HG02884 (cell line): ENCODE data around the gene MTA3.
"Not testable (repeated sequence)": the region's sequence is repeated elsewhere in the genome, so short reads cannot be mapped to it uniquely, and the experiment has no call there.

Experiments used
- ATAC-seq: cut with Tn5 transposase; IDR thresholded peaks from one replicate; pipeline ENCODE4 v1.9.1; 2021; ENCODE audit warnings: mild to moderate bottlenecking, moderate library complexity; ENCODE audit not compliant: unreplicated experiment

Gene MTA3

DNA sequence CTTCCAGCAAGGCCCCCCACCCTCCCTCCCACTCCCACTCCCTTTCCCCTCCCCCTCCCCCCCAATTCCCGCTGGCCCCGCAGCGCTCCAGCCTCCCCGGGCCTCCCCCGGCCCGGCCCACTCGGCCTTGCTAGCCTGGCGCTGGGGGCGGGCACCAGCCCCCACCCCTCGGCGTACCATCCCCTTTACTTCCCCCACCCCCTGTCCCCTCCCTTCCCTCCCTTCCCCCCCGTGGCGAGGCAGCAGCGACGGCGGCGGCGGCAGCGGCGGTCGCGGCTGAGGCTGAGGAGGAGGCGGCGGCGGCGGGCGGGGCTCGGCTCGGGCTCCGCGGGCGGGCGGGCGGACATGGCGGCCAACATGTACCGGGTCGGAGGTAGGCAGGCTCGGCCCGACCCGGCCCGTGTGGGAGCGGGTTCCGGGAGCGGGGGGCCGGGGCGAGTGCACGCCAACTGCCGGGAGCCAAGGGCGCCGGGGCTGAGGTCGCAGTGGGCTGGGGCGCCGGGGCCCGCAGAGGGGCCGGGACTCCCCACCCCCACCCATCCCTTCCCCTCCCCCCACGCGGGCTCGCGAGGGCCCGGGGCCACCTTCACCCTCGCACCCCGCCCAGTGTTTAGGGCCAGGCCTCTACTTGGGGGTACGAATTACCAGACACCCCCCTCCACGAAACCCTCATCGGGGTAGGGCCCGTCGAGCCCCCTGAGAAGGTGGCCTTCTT, at the start of gene MTA3:
TSS of gene MTA3 (plus strand) at position 232 of the 715 bp plus-strand sequence. CDS start at position 346, 114 bp downstream.
- no peak for ATAC-seq

DNA sequence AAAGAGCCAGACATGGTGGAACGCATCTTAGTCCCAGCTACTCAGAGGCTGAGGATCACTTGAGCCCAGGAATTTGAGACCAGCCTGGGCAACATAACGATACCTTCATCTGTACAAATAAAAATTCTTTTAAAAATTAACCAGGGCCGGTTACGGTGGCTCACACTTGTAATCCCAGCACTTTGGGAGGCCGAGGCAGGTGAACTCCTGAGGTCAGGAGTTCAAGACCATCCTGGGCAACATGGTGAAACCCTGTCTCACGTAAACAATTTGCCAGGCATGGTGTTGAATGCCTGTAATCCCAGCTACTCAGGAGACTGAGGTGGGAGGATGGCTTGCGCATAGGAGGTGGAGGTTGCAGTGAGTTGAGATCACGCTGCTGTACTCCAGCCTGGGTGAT, 48.8 kb upstream of the MTA3 start:
- no peak for ATAC-seq

DNA sequence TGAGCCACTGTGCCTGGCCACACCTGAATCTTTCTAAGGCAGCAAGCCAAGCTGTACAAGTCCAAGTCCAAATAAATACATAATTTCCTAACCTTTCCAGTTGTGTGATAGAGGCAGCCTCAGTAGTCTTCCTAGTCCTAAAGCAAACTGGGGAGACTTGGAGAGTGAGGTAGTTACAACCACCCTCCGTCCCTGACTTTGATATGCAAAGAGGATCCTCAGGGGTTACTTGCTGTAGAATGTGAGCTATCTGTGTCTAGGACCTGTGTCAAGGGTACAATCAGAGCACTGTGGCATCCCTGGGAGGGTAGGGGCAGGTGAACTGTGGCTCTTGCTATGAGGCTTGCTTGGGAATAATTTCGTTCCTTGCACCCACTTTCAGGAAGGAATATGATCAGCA, 46.4 kb upstream of the MTA3 start:
- no peak for ATAC-seq

DNA sequence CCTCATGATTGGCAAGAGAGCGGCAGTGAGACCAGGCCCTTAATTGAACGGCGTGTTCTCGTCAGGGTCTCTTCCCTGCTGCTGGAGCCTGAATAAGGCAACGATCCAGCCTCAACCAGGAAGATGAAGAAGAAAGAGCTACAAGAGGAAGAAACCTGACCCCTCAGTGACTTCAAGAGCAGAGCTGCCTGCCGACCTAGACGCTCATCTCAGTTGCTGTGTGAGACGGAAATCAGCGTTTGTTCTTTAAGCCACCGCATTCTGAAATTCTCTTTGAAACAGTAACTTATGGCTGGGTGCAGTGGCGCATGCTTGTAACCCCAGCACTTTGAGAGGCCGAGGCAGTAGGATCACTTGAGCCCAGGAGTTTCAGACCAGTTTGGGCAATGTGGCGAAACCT, 45.1 kb upstream of the MTA3 start:
- ATAC-seq: no peak

DNA sequence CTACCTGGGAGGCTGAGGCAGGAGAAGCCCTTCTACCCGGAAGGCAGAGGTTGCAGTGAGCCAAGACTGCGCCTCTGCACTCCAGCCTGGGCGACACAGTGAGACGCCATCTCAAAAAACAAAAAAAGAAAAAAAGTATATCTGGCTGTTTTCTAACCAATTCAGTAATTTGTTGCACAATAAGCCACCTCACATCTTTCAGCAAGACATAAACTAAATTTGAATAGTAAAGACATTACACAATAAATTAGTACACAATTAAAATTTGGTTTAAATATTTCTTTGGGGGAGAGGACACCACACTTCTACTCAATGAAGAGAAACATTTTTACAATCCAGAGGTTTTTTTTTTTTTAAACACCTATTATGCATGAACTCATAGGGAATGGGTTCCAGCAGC, 36.0 kb upstream of the MTA3 start:
- ATAC-seq: no peak

DNA sequence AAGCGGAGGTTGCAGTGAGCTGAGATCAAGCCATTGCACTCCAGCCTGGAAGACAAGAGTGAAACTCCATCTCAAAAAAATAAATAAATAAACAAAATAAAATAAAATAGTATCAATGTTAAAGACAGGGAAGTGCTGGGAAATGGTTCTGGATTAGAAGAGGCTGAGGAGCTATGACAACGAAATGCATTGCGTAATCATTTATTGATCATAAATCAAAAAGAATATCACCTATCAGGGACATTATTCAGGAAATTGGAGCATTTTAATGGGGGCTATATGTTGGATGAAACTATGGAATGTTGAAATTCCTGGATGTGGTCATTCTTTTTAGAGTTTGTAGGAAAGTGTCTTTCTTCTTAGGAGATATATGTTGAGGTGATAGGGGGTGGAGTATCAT, 30.9 kb upstream of the MTA3 start:
- no peak for ATAC-seq

DNA sequence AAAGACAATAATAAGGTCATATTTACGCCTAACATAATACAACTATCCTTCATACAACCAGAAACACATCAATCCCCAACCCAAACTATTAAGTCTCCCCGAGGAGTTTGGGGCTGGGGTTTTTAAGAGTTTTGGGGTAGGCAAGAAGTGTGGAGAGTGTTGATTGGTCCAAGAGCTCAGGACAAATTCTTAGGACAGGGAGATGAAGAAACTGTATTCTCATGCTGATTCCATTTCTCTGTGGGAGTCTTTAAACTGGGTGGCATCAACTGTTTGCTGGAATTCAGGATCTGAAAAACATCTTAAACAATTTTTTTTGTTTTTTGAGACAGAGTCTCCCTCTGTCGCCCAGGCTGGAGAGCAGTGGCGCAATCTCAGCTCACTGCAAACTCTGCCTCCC, 25.6 kb upstream of the MTA3 start:
- no peak for ATAC-seq

DNA sequence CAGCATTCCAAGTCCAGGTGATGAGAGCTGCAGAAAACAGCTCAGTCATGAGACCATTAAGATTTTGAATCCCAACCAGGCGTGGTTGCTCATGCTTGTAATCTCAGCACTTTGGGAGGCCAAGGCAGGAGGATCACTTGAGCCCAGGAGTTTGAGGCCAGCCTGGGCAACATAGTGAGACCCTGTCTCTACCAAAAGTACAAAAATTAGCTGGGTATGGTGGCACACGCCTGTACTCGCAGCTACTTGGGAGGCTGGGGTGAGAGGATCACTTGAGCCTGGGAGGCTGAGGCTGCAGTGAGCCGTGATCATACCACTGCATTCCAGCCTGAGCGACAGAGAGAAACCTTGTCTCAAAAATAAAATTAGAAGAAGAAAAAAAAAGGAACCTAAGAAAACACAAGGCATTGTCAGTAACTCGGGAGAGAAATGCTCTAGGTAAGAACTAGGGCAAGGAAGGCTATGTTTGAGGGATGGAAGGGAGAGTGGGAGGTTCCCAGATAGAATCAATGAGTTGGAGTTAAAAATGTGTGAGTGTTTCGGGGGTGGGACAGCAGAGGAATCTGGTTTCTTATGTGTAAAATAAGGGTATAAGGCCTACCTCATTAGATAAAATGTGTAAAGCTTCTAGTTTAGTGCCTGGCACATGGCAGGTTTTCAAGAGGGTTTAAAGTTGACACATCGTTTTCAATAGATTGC, 23.3 kb upstream of the MTA3 start:
- ATAC-seq: no peak

DNA sequence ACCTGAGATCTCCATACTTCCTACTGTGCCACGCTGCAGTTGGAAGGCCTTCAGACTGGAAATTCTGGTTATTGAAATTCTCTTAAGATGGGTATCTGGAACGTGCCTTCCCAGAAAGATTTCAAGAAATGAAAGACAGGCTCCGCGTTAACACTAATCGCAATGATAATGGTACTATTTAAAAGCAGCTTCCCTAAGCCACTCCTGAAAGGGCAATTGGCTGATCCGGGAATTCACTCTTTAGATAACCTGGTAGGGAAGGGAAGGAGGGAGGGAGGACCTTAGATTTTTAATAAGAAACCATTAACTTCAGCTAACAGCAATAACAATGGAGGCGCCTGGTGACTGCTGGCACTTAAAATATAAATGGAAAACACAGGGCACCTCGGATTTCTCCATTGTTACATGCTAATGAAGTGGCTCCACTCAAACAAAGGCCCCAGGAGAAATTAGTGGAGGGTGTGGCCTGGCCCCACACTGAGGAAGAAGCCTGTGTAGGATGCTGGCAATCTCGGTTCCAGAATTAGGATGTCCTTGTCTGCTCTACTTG, 22.5 kb upstream of the MTA3 start:
- ATAC-seq: no peak

DNA sequence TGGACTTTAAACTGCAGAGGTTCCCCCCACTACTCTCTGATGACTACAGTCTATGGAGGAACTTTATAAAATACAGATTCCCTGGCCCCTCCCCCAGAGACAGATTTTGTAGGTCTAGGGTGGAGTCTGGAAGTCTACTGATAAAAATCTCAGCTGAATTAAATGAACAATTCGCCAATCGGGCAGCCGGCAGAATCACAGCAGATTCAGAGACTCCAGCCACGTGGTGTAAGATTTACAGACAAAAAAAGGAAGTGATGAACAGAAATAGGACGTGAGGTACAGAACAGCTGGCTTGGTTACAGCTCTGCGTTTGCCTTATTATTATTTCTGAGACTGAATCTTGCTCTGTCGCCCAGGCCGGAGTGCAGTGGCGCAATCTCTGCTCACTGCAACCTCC, 21.4 kb upstream of the MTA3 start:
- peak; percentile 54 for ATAC-seq

DNA sequence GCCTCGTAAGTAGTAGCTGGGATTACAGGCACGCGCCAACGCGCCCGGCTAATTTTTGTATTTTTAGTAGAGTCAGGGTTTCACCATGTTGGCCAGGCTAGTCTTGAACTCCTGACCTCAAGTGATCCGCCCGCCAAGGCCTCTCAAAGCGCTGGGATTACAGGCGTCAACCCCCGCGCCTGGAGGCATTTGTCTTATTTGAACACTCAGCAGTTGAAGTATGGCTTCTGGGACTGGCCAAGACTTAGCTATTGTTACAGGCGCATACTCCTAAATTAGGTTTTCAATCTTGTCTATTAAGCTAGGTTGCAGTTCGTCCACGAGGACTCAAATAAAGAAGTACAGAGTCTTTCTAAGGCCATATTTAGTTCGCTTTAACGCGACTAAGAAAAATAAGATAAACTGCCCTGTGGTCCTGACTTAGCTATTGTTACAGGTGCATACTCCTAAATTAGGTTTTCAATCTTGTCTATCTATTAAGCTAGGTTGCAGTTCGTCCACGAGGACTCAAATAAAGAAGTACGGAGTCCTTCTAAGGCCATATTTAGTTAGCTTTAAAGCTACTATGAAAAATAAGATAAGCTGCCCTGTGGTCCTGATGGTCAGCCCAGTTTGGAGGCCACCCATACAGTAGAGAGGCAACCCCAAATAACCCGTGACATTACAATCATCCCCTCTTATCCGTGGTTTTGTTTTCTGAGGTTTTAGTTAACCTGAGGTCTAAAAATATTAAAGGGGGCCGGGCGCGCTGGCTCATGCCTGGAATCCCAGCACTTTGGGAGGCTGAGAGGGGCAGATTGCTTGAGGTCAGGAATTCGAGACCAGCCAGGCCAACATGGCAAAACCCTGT, 20.8 kb upstream of the MTA3 start:
- no peak for ATAC-seq

DNA sequence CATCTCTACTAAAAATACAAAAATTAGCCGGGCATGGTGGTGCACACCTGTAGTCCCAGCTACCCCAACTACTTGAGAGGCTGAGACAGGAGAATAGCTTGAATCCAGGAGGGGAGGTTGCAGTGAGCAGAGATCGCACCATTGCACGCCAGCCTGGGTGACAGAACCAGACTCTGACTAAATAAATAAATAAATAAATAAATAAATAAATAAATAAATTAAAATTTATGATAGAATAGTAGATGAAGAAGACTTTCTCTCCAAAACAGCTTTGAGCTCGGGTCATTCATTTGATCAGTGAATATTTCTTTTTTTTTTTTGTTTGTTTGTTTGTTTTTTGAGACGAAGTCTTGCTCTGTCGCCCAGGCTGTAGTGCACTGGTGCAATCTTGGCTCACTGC, 17.6 kb upstream of the MTA3 start:
- no peak for ATAC-seq

DNA sequence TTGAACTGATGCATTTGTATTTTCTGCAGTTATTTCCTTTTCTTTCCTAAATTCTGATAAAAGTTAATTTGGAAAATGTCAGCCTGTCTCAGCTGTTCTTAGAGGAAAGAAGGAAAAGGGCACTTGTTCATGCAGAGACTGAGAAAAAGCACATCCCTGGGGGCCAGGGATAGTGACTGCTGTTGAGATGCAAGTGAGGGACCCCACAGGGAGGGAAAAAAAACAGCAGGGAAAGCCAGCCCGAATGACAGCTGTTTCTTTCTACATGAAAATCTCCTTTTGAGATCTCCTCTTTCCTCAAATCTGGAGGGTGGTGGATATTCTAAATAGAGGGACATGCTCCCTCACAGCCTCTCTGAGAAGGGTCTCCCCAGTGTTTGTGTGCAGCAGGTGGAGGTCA, 14.0 kb upstream of the MTA3 start:
- no peak for ATAC-seq

DNA sequence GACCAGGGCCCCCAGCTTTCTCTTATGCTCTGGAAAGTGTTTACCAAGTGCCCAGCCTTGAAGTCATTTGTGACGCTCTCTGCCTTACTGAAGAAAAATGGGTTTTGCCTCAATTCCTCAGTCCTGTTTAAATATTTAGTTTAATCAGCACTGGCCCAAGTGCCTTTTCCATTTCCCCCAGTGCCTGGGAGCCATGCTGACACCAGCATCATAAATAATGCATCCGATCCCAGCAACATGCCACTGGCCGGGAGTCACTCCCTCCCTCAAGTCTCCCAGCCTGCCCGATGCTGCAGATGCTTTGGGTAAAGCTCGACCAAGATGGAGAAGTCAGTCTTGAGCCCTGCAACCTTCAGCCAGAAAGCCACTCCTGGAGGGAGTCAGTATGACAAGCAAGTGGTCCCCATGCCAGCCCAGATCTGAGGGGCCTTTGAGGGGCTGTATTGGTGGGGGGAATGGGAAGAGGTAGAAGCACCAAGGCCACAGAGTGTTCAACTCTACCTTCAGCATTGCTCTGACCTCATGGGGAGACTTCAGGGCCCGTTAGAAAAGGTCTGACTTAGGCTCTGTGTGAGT, 12.0 kb upstream of the MTA3 start:
- ATAC-seq: no peak

DNA sequence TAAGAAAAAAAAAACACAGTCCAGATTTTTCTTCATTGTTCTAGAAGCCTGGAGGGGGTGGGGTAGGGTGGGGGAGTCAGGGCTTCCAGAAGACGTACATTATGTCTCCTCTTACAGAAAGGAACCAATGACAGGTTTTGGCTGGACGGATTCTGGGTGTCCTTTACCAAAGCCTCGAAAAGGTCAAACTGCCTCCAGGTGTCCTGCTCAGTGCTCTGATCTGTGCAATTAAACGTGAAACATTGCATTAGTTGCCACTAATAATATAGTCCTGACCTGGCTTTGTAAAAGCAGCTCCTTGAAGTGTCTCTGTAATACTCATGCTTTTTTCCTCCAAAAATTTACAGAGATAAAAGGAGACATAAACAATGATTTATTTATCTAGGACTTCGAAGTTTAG, 11.1 kb upstream of the MTA3 start:
- ATAC-seq: no peak

DNA sequence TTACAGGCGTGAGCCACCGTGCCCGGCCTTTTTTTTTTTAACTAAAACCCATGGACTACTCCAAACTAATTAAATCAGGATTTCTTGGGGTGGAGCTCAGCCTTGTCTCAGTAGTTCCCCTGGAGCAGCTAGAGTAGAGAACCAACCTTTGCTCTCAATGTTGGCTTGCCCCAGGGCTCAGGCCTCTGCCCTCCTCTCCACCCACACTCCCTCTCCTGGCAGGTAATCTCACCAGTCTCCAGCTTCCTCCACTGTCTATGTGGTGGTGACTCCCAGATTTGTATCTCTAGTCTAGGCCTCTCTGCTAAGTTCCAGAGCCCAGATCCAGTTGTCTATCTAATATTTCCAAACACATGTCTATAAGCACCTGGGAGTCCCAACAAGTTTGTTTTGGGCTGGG, 9.6 kb upstream of the MTA3 start:
- ATAC-seq: no peak

DNA sequence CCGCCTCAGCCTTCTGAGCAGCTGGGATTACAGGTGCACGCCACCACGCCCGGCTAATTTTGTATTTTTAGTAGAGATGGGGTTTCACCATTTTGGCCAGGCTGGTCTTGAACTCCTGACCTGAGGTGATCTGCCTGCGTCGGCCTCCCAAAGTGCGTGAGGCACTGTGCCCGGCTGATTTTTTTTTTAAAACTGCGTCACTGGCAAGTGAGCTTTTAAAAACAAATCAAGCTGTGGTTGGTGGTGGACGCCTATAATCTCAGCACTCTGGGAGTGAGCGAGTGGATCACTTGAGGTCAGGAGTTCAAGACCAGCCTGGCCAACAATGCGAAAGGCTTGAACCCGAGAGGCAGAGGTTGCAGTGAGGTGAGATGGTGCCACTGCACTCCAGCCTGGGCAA, 8.3 kb upstream of the MTA3 start:
- not testable (repeated sequence) for ATAC-seq

DNA sequence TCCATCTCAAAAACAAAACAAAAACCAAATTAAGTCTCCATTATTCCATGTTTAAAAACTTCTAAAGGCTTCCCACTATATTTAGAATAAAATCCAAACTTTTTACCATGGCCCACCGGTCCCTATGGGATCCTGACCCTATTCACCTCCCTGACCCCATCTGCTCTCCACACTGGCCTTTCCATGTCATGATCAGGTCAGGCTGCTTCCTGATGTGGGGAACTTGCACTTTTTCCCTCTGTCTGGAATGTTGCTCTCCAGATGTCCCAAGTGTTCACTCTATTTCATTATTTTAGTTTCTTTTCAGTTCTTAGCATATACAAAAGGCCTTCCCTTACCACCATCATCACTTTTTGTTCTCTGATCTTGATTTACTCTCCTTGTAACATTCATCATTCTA, 7.5 kb upstream of the MTA3 start:
- no peak for ATAC-seq

DNA sequence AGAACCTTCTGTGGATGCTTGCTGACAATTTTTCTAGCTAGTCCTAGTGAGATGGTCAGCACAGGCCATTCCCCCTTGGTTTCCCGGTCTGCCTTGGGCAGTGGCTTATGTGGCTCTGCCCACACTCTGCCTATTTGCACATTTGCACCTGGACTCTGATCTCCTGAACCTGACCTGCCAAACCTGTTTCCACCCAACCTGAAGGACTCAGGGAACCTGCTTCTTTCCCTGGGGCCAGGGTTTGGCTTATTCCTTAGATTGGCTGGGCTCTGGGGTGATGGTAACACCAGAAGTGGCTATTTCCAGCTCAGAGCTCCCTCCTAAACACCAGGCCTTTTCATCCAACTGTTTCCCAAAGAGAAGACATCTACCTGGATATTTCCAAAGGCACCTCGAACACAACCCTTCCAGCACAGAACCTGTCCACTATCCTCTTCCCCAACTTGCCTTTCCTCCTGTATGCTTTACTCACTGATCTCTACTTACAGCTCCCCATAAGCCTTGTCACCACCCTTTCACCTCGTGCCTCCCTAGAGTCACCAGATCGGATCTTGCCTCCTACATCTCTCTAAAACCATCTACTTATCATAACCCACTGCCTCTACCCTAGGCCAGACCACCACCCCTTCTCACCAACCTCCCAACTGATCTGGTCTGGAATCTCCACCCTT, 5.8 kb upstream of the MTA3 start:
- ATAC-seq: no peak

DNA sequence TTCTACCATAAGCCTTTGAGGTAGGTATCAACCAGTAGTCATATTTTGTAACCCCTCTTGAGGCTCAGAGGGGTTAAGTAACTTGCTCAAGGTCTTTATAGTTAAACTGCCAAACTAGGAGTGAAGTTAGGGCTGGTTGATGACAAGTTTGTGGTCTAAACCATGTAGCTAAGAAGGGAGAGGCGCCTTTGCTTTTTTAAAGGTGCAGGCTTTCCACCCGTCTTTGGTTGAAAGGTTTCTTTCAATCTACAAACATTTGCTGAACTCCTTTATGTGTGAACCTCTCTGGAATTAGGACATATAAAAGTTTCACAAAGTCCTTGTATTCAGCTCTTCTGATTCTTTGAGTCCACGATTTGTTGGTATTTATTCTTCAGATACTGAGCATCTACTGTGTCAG, 2.4 kb upstream of the MTA3 start:
- ATAC-seq: no peak
